Muscle layer of colon (tissue), 2 donors: ENCODE measurements around the gene ISX.

ENCODE experiments used
- H3K27ac ChIP-seq: one replicate; pipeline ENCODE4 v1.7.0; 2013; ENCODE audit warnings: low read depth, mild to moderate bottlenecking, low read length, moderate library complexity
- H3K27me3 ChIP-seq, 2 donors: one replicate each; pipeline ENCODE4 v1.7.0; 2013; ENCODE audit warnings: low read length in 2 of 2, mild to moderate bottlenecking in 2 of 2; ENCODE audit not compliant: insufficient read depth in 2 of 2, control insufficient read depth in 1 of 2
- H3K36me3 ChIP-seq: one replicate; pipeline ENCODE4 v1.7.0; 2013; ENCODE audit warnings: mild to moderate bottlenecking, low read length; ENCODE audit not compliant: insufficient read depth
- H3K4me1 ChIP-seq: one replicate; pipeline ENCODE4 v1.7.0; 2013; ENCODE audit warnings: mild to moderate bottlenecking, low read length; ENCODE audit not compliant: insufficient read depth
- H3K4me3 ChIP-seq, 2 donors: one replicate each; pipeline ENCODE4 v1.7.0; 2013; ENCODE audit warnings: low read length in 2 of 2, low read depth in 1 of 2, mild to moderate bottlenecking in 1 of 2, moderate library complexity in 1 of 2
- H3K9ac ChIP-seq: one replicate; pipeline ENCODE4 v1.7.0; 2013; ENCODE audit warnings: low read length
- H3K9me3 ChIP-seq: one replicate; pipeline ENCODE4 v1.7.0; 2013; ENCODE audit warnings: mild to moderate bottlenecking, low read length
- donor health status: abdominal sarcoma.
- donor health status: Adenocarcinoma of cecum.

The ISX gene

GRCh38 chr22:35114131-35114980 lies 48.4 kb downstream of the ISX start:
- no peaks in the 10 kb centered on the region for H3K36me3 ChIP-seq
- H3K4me3 ChIP-seq = no peak overlapping the region
- no peak overlapping the region for H3K9ac ChIP-seq
- no peaks in the 10 kb centered on the region for H3K27me3 ChIP-seq
- H3K4me1 ChIP-seq = no peaks in the 10 kb centered on the region
- H3K27ac ChIP-seq = no peak overlapping the region
- no peaks in the 10 kb centered on the region for H3K9me3 ChIP-seq

DNA sequence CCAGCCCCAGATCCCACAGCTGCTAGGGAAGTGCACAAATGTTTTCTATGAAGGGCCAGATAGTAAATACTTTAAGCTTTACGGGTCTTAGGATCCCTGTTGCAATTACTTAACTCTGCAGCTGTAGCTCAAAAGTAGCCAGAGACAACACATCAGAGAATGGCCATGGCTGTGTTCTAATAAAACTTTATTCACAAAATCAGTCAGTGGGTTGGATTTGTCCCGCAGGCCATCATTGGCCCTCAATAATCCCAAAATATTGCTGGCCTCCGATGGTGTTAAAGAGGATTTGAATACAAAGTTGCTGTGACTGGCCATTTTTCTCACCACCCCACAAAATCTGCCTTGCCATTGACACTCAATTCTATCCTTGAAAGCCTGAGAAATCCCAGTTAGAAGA lies 49.6 kb downstream of the ISX start:
- H3K4me1 ChIP-seq = no peaks in the 10 kb centered on the region
- no peak overlapping the region for H3K9ac ChIP-seq
- H3K4me3 ChIP-seq = no peak overlapping the region
- H3K27ac ChIP-seq = no peak overlapping the region
- no peaks in the 10 kb centered on the region for H3K27me3 ChIP-seq
- H3K9me3 ChIP-seq = no peaks in the 10 kb centered on the region
- H3K36me3 ChIP-seq = no peaks in the 10 kb centered on the region

DNA sequence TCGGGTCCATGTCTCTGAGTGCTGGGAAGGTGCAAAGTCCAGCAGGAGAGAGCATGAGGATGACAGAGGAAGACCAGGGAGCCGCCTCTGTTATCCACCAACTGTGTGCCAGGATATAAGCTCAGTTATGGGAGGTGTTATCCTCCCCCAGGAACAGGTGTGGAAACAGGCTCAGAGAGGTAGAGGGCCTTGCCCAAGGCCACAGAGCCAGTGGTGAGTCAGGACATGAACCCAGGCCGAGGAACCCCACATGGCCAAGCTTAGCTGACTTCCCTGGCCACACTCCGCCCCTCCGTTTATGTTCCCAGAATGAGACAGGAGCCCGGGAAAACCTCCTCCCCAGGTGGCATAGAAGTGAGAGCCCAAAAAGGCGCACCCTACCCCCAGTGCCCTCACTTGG lies 50.3 kb downstream of the ISX start:
- Histone ChIP-seq H3K27ac (no peak overlapping the region), H3K36me3 (no peaks in the 10 kb centered on the region), H3K4me1 (no peaks in the 10 kb centered on the region), H3K4me3 (no peak overlapping the region), H3K27me3 (no peaks in the 10 kb centered on the region), H3K9me3 (no peaks in the 10 kb centered on the region), H3K9ac (no peak overlapping the region)

DNA sequence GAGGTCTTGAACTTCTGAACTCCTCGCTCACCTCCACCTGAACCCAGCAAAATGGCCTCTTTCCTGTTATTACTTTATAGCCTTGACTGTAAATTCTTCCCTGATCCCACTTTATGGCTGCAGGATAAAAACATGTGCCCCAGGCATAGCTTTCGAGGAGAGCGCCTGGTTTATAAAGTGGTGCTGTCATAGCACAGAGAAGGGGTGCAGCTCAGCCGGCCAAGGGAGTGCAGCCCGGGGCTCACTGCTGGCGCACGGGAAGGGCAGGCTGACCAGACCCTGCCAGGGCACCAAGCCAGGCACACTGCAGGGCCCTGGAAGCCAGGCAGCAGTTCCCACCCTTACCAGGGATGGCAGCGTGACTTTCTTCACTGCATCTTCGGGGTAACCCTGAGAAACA lies 50.9 kb downstream of the ISX start:
- Histone ChIP-seq H3K27ac (no peak overlapping the region), H3K4me3 (no peak overlapping the region), H3K9me3 (no peaks in the 10 kb centered on the region), H3K27me3 (no peaks in the 10 kb centered on the region), H3K9ac (no peak overlapping the region), H3K4me1 (no peaks in the 10 kb centered on the region), H3K36me3 (no peaks in the 10 kb centered on the region)

GRCh38 chr22:35119494-35119893 lies 53.5 kb downstream of the ISX start:
- no peaks in the 10 kb centered on the region for H3K4me1 ChIP-seq
- H3K9me3 ChIP-seq = no peaks in the 10 kb centered on the region
- H3K9ac ChIP-seq = no peak overlapping the region
- no peaks in the 10 kb centered on the region for H3K27me3 ChIP-seq
- no peak overlapping the region for H3K27ac ChIP-seq
- no peak overlapping the region for H3K4me3 ChIP-seq
- H3K36me3 ChIP-seq = no peaks in the 10 kb centered on the region

- no peak overlapping the region for H3K4me3 ChIP-seq
- H3K27ac ChIP-seq = no peak overlapping the region
- no peaks in the 10 kb centered on the region for H3K9me3 ChIP-seq
- no peaks in the 10 kb centered on the region for H3K36me3 ChIP-seq
- H3K27me3 ChIP-seq = no peaks in the 10 kb centered on the region
- H3K9ac ChIP-seq = no peak overlapping the region
- H3K4me1 ChIP-seq = no peaks in the 10 kb centered on the region
Measured at GRCh38 chr22:35124691-35125219, 58.8 kb downstream of the ISX start.

DNA sequence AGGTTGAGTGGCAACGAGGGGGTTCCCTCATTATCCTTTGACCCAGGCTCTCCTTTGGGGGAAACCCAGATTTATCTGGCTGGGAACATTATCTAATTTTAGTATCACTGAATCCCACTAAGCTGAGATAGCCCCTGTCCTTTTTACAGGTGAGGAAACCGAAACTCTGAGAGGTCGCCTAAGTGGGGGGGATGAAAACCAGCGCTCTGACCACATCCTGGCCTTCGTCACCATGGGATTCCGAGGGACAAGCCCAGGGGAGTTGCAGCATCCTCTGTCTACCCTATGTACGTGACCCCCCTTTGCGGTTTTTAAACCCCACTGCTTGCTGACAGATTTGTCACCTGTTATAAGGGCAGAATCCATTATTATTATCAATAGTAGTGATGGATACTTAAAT lies 61.0 kb downstream of the ISX start:
- Histone ChIP-seq H3K27me3 (no peaks in the 10 kb centered on the region), H3K27ac (no peak overlapping the region), H3K4me1 (no peaks in the 10 kb centered on the region), H3K9ac (no peak overlapping the region), H3K9me3 (no peaks in the 10 kb centered on the region), H3K4me3 (no peak overlapping the region), H3K36me3 (no peaks in the 10 kb centered on the region)

DNA sequence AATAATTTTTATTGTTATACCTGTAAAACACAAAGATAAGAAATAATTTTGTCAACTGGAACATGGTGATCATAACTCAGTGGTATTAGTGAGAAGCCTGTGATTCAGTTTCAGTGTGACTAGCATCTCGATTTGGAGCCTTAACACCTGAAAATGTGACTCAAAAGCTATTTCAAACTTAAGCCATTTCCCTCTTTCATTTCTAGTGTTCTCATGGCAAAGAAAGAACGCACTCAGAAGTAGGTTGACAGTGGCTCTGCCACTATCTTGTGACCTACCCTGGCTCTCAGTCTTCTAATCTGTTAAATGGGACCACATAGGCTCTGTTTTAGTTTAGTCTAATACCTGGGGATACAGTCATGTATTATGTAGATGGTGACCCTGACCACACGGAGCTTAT lies 62.7 kb downstream of the ISX start:
- Histone ChIP-seq H3K36me3 (no peaks in the 10 kb centered on the region), H3K27ac (no peak overlapping the region), H3K4me3 (no peak overlapping the region), H3K9me3 (no peaks in the 10 kb centered on the region), H3K4me1 (no peaks in the 10 kb centered on the region), H3K27me3 (no peaks in the 10 kb centered on the region), H3K9ac (no peak overlapping the region)

- Histone ChIP-seq H3K27ac (no peak overlapping the region), H3K36me3 (no peaks in the 10 kb centered on the region), H3K9me3 (no peaks in the 10 kb centered on the region), H3K4me1 (no peaks in the 10 kb centered on the region), H3K4me3 (no peak overlapping the region), H3K27me3 (no peaks in the 10 kb centered on the region), H3K9ac (no peak overlapping the region)
Measured at GRCh38 chr22:35131525-35132000, 65.6 kb downstream of the ISX start.

- H3K27ac ChIP-seq = no peak overlapping the region
- no peaks in the 10 kb centered on the region for H3K27me3 ChIP-seq
- no peak overlapping the region for H3K9ac ChIP-seq
- no peaks in the 10 kb centered on the region for H3K9me3 ChIP-seq
- no peaks in the 10 kb centered on the region for H3K4me1 ChIP-seq
- no peak overlapping the region for H3K4me3 ChIP-seq
- H3K36me3 ChIP-seq = no peaks in the 10 kb centered on the region
Measured at GRCh38 chr22:35132568-35132967, 66.6 kb downstream of the ISX start.

DNA sequence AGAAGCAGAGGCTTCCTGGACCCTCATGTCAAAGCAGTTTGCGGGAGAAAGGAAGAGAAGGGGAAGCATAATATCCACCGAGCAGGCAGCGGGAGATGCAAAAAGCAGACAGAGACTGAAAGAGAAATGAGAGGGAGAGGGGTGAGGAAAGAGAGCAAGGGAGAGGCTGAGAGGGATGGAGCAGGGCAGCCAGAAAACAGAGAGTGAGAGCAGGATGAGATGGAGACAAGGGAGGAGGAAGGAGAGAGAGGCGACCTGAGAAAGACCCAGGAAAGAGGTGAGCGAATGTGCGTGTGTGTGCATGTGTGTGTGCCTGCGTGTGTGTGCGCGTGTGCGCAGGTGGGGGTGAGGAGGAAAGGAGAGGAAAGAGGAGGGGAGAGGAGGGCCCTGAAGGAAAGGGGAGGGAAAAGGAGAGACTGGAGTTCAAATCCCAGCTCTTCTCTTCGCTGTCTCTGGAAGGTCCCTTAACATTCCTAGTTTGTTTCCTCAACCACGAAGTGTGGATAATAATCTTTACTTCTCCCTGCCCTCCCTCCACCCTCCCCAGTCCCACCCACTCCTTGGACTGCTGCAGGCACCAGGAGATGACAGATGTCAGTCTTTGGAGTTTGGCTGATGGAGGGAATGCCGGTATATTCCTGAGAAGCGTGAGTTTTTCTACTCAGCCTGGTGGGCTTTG lies 67.9 kb downstream of the ISX start:
- Histone ChIP-seq H3K9me3 (no peaks in the 10 kb centered on the region), H3K9ac (no peak overlapping the region), H3K4me1 (no peaks in the 10 kb centered on the region), H3K4me3 (no peak overlapping the region), H3K27ac (no peak overlapping the region), H3K27me3 (no peaks in the 10 kb centered on the region), H3K36me3 (no peaks in the 10 kb centered on the region)
